Endothelial cell (in vitro differentiated cells): ENCODE results near the gene RIMBP2. TPM values are rescaled to one million over a fixed set of nuclear protein-coding genes. Genes with fewer than 3 reads are reported as not detected.
"Not testable (repeated sequence)": the region's sequence is repeated elsewhere in the genome, so short reads cannot be mapped to it uniquely, and the experiment has no call there.

Source experiments
- DNase-seq: peaks from one replicate; pipeline ENCODE4 v3.0.0; 2021; ENCODE audit warnings: low spot score
- H3K27ac Mint-ChIP-seq: one replicate; pipeline ENCODE4 v1.8.0; 2021; ENCODE audit warnings: mixed read lengths, inconsistent platforms; ENCODE audit not compliant: unreplicated experiment
- H3K27me3 Mint-ChIP-seq: one replicate; pipeline ENCODE4 v1.8.0; 2021; ENCODE audit warnings: mild to moderate bottlenecking, moderate library complexity, mixed read lengths, inconsistent platforms; ENCODE audit not compliant: unreplicated experiment
- H3K36me3 Mint-ChIP-seq: one replicate; pipeline ENCODE4 v1.8.0; 2021; ENCODE audit warnings: mild to moderate bottlenecking, low read depth, mixed read lengths, inconsistent platforms; ENCODE audit not compliant: unreplicated experiment
- H3K4me1 Mint-ChIP-seq: one replicate; pipeline ENCODE4 v1.8.0; 2021; ENCODE audit warnings: mild to moderate bottlenecking, mixed read lengths, inconsistent platforms; ENCODE audit not compliant: unreplicated experiment
- H3K4me3 Mint-ChIP-seq: one replicate; pipeline ENCODE4 v1.8.0; 2021; ENCODE audit warnings: mild to moderate bottlenecking, mixed read lengths, inconsistent platforms; ENCODE audit not compliant: unreplicated experiment
- H3K9me3 Mint-ChIP-seq: one replicate; pipeline ENCODE4 v1.8.0; 2021; ENCODE audit warnings: mixed read lengths, inconsistent platforms; ENCODE audit not compliant: unreplicated experiment
- total RNA-seq: library from RNA; stranded (reverse); fragmentation: NEBNext Ultra II Directional; extraction: Animal tissue kit (Norgen Biotek cat#: 25700); gene quantifications from one replicate; pipeline ENCODE4 v1.2.1, GENCODE V29; 2021; ENCODE audit not compliant: unreplicated experiment
- TF ChIP-seq, protein P1 (sequence below): fragments of 200-600 bp; sonication (generic); IDR thresholded peaks from one replicate; pipeline ENCODE4 v1.5.0; 2021; ENCODE audit warnings: antibody characterized with exemption; ENCODE audit not compliant: unreplicated experiment

Gene RIMBP2
- total RNA-seq, 1 donor from 2014 or later: 1.4 TPM

DNA sequence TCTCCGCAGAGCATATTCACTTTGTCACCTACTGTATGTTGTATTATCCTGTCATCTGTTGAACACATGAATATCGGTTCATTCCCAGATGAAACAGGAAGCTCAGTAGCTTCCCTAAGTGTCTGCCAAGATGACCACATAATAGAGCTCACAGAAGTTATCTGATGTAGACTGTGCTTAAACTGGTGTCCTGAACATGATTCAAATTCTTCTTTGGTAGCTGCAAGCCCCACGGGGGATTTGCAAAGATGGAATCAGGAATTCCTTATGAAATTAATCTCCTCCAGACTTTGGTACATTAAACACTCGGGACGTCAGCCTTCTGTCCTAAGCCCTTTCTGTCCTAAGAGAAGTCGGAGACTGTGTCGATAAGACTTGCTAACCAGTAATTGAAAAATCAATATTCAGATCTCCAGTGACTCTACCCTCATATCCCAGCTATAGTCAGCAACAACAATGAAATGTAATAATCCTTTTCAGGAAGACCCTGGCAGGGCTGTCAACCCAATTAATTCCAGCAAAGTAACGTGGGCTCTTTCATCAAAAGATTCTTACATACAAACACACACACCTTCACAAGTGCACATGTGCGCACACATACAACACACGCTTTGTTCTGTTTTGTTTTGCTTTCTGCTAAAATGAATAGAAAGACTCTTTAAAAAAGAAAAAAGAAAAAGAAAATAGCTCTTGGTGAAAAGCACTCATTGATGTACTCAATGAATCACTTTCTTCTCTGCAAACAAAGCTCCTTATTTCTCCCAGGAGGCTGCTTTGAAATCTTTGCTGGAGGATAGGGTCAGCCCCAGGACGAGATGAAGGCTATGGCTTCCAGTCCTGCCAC lies 127.2 kb downstream of the RIMBP2 start:
- Mint-ChIP-seq H3K9me3 (peaks cover 25% of the 10 kb centered on the region), H3K4me1 (peaks cover 5% of the 10 kb centered on the region), H3K27ac (no peak overlapping the region), H3K27me3 (peaks cover 4% of the 10 kb centered on the region), H3K4me3 (no peak overlapping the region), H3K36me3 (peaks cover 3% of the 10 kb centered on the region)
- TF ChIP-seq, protein P1, sequence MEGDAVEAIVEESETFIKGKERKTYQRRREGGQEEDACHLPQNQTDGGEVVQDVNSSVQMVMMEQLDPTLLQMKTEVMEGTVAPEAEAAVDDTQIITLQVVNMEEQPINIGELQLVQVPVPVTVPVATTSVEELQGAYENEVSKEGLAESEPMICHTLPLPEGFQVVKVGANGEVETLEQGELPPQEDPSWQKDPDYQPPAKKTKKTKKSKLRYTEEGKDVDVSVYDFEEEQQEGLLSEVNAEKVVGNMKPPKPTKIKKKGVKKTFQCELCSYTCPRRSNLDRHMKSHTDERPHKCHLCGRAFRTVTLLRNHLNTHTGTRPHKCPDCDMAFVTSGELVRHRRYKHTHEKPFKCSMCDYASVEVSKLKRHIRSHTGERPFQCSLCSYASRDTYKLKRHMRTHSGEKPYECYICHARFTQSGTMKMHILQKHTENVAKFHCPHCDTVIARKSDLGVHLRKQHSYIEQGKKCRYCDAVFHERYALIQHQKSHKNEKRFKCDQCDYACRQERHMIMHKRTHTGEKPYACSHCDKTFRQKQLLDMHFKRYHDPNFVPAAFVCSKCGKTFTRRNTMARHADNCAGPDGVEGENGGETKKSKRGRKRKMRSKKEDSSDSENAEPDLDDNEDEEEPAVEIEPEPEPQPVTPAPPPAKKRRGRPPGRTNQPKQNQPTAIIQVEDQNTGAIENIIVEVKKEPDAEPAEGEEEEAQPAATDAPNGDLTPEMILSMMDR: no peak
- no peak for DNase-seq

DNA sequence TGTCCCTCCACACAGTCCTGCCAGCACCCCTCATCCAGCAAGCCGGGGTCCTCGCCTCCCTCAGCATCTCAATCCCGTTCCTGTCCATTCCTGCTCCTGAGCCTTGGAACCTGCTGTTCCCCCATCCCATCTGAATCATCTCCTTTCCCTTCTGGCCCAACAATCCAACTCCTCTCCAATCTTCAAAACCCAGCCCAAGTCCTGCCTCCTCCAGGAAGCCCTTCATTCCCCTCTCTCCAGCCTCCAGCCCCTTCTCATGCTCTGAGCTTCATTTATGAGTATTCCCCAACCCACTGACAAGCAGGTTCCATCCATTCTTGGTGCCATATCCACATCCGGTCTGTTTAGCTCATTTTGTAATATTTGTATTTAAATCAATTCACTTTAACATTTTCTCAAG lies 128.1 kb downstream of the RIMBP2 start:
- peaks cover 4% of the 10 kb centered on the region for H3K27me3 Mint-ChIP-seq
- DNase-seq: no peak
- no peak overlapping the region for H3K27ac Mint-ChIP-seq
- peaks cover 21% of the 10 kb centered on the region for H3K9me3 Mint-ChIP-seq
- peaks cover 3% of the 10 kb centered on the region for H3K36me3 Mint-ChIP-seq
- H3K4me3 Mint-ChIP-seq: no peak overlapping the region
- TF ChIP-seq, protein P1: no peak
- peaks cover 5% of the 10 kb centered on the region for H3K4me1 Mint-ChIP-seq

GRCh38 chr12:130584475-130584874 lies 131.6 kb downstream of the RIMBP2 start:
- H3K4me3 Mint-ChIP-seq, H3K27me3 Mint-ChIP-seq, H3K27ac Mint-ChIP-seq, DNase-seq, H3K4me1 Mint-ChIP-seq, H3K36me3 Mint-ChIP-seq: not testable (repeated sequence)
- peaks cover 27% of the 10 kb centered on the region for H3K9me3 Mint-ChIP-seq

GRCh38 chr12:130583800-130584199 lies 132.3 kb downstream of the RIMBP2 start:
- Mint-ChIP-seq H3K27me3 (peaks cover 4% of the 10 kb centered on the region), H3K36me3 (peaks cover 11% of the 10 kb centered on the region), H3K4me1 (no peaks in the 10 kb centered on the region), H3K4me3 (no peak overlapping the region), H3K27ac (no peak overlapping the region), H3K9me3 (peaks cover 23% of the 10 kb centered on the region)
- no peak for DNase-seq
- TF ChIP-seq, protein P1: no peak

- H3K27me3 Mint-ChIP-seq: peaks cover 4% of the 10 kb centered on the region
- H3K27ac Mint-ChIP-seq: no peak overlapping the region
- peaks cover 25% of the 10 kb centered on the region for H3K9me3 Mint-ChIP-seq
Observed at GRCh38 chr12:130583317-130583716, 132.8 kb downstream of the RIMBP2 start.

More at GRCh38 chr12:130583317-130583716, 132.8 kb downstream of the RIMBP2 start:
- TF ChIP-seq, protein P1: no peak
- DNase-seq: no peak
- no peaks in the 10 kb centered on the region for H3K4me1 Mint-ChIP-seq
- peaks cover 9% of the 10 kb centered on the region for H3K36me3 Mint-ChIP-seq
- H3K4me3 Mint-ChIP-seq: no peak overlapping the region
